ENCODE results near the gene EDC4. TPM values are rescaled to one million over a fixed set of nuclear protein-coding genes. Genes with fewer than 3 reads are reported as not detected.
A peak's percentile ranks its signal among the peaks of the same experiment; 100 is the strongest.

The EDC4 gene
- total and polyA plus RNA-seq, 2 experiments from 2014 or later, result 39.6 to 98.5 TPM

DNA sequence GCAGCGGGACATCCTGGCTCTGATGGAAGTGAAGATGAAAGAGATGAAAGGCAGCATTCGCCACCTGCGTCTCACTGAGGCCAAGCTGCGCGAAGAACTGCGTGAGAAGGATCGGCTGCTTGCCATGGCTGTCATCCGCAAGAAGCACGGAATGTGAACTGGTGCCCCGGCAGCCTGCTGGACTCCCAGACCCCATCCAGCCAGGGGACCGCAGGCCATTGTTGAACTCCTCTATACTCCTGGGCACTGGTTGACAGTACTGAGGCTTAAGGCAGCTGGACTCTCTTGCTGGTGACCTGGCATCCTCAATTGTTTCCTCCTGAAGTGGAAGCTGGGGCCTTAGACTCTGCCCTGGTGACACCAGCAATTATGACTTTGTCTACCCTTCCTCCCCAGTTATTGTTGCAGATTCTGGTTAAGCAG lies 29.5 kb upstream of the EDC4 start:
- ATAC-seq (no peak), DNase-seq (ENCODE audit: low spot score) (no peak)
- peaks cover 44% of the 10 kb centered on the region for H3K4me1 Mint-ChIP-seq
- no peaks in the 10 kb centered on the region for H3K9me2 ChIP-seq (ENCODE audit: insufficient read depth)
- no peak overlapping the region for H2AFZ ChIP-seq
- TF ChIP-seq, protein P1, sequence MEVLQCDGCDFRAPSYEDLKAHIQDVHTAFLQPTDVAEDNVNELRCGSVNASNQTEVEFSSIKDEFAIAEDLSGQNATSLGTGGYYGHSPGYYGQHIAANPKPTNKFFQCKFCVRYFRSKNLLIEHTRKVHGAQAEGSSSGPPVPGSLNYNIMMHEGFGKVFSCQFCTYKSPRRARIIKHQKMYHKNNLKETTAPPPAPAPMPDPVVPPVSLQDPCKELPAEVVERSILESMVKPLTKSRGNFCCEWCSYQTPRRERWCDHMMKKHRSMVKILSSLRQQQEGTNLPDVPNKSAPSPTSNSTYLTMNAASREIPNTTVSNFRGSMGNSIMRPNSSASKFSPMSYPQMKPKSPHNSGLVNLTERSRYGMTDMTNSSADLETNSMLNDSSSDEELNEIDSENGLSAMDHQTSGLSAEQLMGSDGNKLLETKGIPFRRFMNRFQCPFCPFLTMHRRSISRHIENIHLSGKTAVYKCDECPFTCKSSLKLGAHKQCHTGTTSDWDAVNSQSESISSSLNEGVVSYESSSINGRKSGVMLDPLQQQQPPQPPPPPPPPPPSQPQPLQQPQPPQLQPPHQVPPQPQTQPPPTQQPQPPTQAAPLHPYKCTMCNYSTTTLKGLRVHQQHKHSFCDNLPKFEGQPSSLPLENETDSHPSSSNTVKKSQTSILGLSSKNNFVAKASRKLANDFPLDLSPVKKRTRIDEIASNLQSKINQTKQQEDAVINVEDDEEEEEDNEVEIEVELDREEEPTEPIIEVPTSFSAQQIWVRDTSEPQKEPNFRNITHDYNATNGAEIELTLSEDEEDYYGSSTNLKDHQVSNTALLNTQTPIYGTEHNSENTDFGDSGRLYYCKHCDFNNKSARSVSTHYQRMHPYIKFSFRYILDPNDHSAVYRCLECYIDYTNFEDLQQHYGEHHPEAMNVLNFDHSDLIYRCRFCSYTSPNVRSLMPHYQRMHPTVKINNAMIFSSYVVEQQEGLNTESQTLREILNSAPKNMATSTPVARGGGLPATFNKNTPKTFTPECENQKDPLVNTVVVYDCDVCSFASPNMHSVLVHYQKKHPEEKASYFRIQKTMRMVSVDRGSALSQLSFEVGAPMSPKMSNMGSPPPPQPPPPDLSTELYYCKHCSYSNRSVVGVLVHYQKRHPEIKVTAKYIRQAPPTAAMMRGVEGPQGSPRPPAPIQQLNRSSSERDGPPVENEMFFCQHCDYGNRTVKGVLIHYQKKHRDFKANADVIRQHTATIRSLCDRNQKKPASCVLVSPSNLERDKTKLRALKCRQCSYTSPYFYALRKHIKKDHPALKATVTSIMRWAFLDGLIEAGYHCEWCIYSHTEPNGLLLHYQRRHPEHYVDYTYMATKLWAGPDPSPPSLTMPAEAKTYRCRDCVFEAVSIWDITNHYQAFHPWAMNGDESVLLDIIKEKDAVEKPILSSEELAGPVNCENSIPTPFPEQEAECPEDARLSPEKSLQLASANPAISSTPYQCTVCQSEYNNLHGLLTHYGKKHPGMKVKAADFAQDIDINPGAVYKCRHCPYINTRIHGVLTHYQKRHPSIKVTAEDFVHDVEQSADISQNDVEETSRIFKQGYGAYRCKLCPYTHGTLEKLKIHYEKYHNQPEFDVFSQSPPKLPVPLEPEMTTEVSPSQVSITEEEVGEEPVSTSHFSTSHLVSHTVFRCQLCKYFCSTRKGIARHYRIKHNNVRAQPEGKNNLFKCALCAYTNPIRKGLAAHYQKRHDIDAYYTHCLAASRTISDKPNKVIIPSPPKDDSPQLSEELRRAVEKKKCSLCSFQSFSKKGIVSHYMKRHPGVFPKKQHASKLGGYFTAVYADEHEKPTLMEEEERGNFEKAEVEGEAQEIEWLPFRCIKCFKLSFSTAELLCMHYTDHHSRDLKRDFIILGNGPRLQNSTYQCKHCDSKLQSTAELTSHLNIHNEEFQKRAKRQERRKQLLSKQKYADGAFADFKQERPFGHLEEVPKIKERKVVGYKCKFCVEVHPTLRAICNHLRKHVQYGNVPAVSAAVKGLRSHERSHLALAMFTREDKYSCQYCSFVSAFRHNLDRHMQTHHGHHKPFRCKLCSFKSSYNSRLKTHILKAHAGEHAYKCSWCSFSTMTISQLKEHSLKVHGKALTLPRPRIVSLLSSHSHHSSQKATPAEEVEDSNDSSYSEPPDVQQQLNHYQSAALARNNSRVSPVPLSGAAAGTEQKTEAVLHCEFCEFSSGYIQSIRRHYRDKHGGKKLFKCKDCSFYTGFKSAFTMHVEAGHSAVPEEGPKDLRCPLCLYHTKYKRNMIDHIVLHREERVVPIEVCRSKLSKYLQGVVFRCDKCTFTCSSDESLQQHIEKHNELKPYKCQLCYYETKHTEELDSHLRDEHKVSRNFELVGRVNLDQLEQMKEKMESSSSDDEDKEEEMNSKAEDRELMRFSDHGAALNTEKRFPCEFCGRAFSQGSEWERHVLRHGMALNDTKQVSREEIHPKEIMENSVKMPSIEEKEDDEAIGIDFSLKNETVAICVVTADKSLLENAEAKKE (CRISPR knock-in tag; IDR thresholded peaks at IDR 0.05), result no peak
- TF ChIP-seq ZNF331 (CRISPR knock-in tag; IDR thresholded peaks at IDR 0.05; ENCODE audit: low read depth) (no peak), CTCF (conservative IDR thresholded peaks at IDR 0.05; ENCODE audit: low read depth in 2 of 2) (no peak), POLR2AphosphoS5 (IDR thresholded peaks at IDR 0.05; ENCODE audit: low read depth) (no peak), CREB1 (CRISPR knock-in tag; IDR thresholded peaks at IDR 0.05; ENCODE audit: low read depth) (no peak), EZH2phosphoT487 (IDR thresholded peaks at IDR 0.05; ENCODE audit: unreplicated experiment) (no peak), EZH2 (IDR thresholded peaks at IDR 0.05; ENCODE audit: low read depth, unreplicated experiment) (no peak), NANOG (IDR thresholded peaks at IDR 0.05; ENCODE audit: borderline replicate concordance) (no peak), ZNF114 (CRISPR knock-in tag; IDR thresholded peaks at IDR 0.05) (no peak), STAT1 (IDR thresholded peaks at IDR 0.05; ENCODE audit: unreplicated experiment) (no peak), REST (IDR thresholded peaks at IDR 0.05; ENCODE audit: unreplicated experiment) (no peak)
- TF ChIP-seq, protein P2, sequence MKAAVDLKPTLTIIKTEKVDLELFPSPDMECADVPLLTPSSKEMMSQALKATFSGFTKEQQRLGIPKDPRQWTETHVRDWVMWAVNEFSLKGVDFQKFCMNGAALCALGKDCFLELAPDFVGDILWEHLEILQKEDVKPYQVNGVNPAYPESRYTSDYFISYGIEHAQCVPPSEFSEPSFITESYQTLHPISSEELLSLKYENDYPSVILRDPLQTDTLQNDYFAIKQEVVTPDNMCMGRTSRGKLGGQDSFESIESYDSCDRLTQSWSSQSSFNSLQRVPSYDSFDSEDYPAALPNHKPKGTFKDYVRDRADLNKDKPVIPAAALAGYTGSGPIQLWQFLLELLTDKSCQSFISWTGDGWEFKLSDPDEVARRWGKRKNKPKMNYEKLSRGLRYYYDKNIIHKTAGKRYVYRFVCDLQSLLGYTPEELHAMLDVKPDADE (IDR thresholded peaks at IDR 0.05), result no peak
- peak overlapping the region; percentile 91 for H3K4me3 ChIP-seq
- H3K36me3 Mint-ChIP-seq (ENCODE audit: low read depth), result peaks cover 12% of the 10 kb centered on the region
- no peak overlapping the region for H3K27ac Mint-ChIP-seq
- peak overlapping the region; percentile 80 for H3K4me3 Mint-ChIP-seq
- H3K27me3 ChIP-seq (ENCODE audit: insufficient read depth), result no peaks in the 10 kb centered on the region
- no peaks in the 10 kb centered on the region for H3K9me3 Mint-ChIP-seq
- peaks cover 18% of the 10 kb centered on the region for H3K27me3 Mint-ChIP-seq (ENCODE audit: insufficient read depth, low read depth, poor library complexity)
- peak overlapping the region; percentile 87 for H3K4me2 ChIP-seq
- peaks cover 20% of the 10 kb centered on the region for H4K20me1 ChIP-seq (replicated peaks; ENCODE audit: insufficient read depth)
- peaks cover 35% of the 10 kb centered on the region for H3K4me1 ChIP-seq (ENCODE audit: insufficient read depth)
- peaks cover 41% of the 10 kb centered on the region for H3K79me2 ChIP-seq (replicated peaks; ENCODE audit: insufficient read depth)
- no peaks in the 10 kb centered on the region for H3K36me3 ChIP-seq (ENCODE audit: insufficient read depth)
- peaks cover 25% of the 10 kb centered on the region for H3F3A ChIP-seq (replicated peaks; ENCODE audit: low read depth)
- no peak overlapping the region for H3K27ac ChIP-seq (ENCODE audit: low read depth)

All from GM23338 (cell line).